AG04450 (cell line): ENCODE results near the gene CNBD2. TPM values are rescaled to one million over a fixed set of nuclear protein-coding genes. Genes with fewer than 3 reads are reported as not detected.

ENCODE experiments used
- CTCF ChIA-PET: fragments of 300-600, 350-600 bp; formaldehyde crosslinking; extraction: SDS; loops from one replicate; lab custom pipeline; 2022; ENCODE audit warnings: antibody characterized with exemption, inconsistent platforms; lab: Charles Lee
- POLR2A ChIA-PET: fragments of 350-600 bp; formaldehyde crosslinking; extraction: SDS; loops from one replicate; lab custom pipeline; 2021; ENCODE audit warnings: antibody characterized with exemption, inconsistent platforms; lab: Yijun Ruan, JAX
- DNase-seq: peaks from one replicate; pipeline ENCODE4 v3.0.0-alpha.2; 2011; ENCODE audit warnings: low read depth, low spot score
- H3K27ac ChIP-seq: one replicate; pipeline ENCODE4 v1.5.1; 2012; ENCODE audit warnings: low read depth, low read length, control low read depth
- H3K27me3 ChIP-seq: one replicate; pipeline ENCODE4 v1.6.0; 2012; ENCODE audit warnings: low read length; ENCODE audit not compliant: control insufficient read depth, insufficient read depth
- H3K4me3 ChIP-seq: 2 replicates; pipeline ENCODE4 v1.5.1; 2011; ENCODE audit warnings: mild to moderate bottlenecking, low read depth, low read length, control low read depth
- H3K9me3 ChIP-seq: 2 replicates; pipeline ENCODE4 v1.5.1; 2012; ENCODE audit warnings: low read length; ENCODE audit not compliant: control insufficient read depth, insufficient read depth
- polyA minus RNA-seq: library from RNA; depleted of rRNA, polyadenylated mRNA; stranded (reverse); fragments of >200 nt; gene quantifications from 2 replicates; pipeline ENCODE4 v1.2.3, GENCODE V29; 2011; rRNA and poly(A)+ RNA removed
- polyA plus RNA-seq: library from polyadenylated mRNA; depleted of rRNA; stranded (reverse); fragments of >200 nt; gene quantifications from 2 replicates; pipeline ENCODE4 v1.2.3, GENCODE V29; 2011; rRNA removed
- TF ChIP-seq, protein P1 (sequence below): IDR thresholded peaks from 2 replicates; pipeline ENCODE4 v1.5.1; 2011; ENCODE audit warnings: low read depth, low read length, control low read depth, inconsistent platforms

Gene CNBD2
- 1.8 and 2.0 TPM in 2 replicates for polyA plus RNA-seq
- polyA minus RNA-seq: 0.51 and 0.74 TPM in 2 replicates

DNA sequence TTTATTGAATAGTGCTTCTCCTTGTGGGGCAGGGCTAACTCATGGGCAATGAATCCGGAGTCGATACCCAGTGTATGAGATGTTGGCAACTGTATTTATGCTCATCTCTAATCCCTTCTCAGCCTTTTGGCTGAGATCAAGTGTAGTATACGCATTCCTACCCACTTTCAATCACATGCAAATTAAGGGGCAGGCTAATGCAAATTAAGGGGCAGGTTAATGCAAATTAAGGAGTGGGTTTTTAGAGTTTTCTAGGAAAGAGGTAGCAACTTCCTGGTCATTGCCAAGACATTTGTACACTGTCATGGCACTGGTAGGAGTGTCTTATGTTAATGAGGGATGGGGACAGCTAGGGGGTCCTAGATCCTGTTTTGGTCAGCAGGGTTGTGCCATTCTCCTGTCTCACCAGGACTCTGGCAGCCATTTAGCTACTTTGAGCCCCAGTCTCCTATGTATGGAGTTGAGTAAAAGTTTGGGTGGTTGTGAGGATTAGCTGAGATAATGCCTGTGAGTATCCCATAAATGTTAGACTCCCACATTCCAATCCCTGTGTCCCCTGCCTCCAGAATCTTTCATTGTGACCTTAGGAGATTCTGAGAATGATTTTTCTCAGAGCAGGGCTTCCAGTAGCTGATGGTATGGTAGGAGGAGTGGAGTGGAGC is at the start of gene CNBD2:
TSS of gene CNBD2 (plus strand) at position 612 of the 662 bp plus-strand sequence. CDS start 173 bp downstream, outside the sequence.
- no peak for DNase-seq
- Histone ChIP-seq H3K27ac (no peak within 1 kb of the TSS), H3K27me3 (peaks cover 8% of the 10 kb centered on the region), H3K4me3 (no peak within 1 kb of the TSS), H3K9me3 (peaks cover 2% of the 10 kb centered on the region; the same call in 1 of the 2 replicates)
- ChIA-PET POLR2A (no interaction called here), CTCF (interaction anchor here (1.5 to 2.8 kb wide), 2 partner anchors 14 to 24 kb away, joined by 8 to 17 read pairs; partner anchors contain the start of gene SCAND1)
- TF ChIP-seq, protein P1, sequence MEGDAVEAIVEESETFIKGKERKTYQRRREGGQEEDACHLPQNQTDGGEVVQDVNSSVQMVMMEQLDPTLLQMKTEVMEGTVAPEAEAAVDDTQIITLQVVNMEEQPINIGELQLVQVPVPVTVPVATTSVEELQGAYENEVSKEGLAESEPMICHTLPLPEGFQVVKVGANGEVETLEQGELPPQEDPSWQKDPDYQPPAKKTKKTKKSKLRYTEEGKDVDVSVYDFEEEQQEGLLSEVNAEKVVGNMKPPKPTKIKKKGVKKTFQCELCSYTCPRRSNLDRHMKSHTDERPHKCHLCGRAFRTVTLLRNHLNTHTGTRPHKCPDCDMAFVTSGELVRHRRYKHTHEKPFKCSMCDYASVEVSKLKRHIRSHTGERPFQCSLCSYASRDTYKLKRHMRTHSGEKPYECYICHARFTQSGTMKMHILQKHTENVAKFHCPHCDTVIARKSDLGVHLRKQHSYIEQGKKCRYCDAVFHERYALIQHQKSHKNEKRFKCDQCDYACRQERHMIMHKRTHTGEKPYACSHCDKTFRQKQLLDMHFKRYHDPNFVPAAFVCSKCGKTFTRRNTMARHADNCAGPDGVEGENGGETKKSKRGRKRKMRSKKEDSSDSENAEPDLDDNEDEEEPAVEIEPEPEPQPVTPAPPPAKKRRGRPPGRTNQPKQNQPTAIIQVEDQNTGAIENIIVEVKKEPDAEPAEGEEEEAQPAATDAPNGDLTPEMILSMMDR: no peak

DNA sequence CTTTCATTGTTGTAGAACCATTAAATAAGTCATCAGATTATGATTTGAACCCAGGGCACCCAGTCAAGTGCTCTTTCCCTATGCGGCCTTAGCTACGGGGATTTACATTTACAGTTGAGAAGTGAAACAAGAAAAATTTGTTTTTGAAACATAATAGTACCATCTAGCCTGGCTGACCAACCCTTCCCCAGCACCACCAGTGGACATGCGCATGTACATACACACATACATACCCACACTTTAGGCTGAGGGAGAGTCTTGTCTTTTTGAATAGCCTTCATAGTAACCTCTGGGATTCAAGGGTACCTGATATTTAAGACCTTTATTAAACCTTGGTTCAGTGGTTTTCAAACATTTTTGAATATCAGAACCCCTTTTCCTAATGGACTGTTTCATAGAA is 47.9 kb upstream of the CNBD2 start:
- POLR2A ChIA-PET: no interaction called here
- TF ChIP-seq, protein P1: no peak
- CTCF ChIA-PET: interaction anchor here (0.6 to 1.3 kb wide), 2 partner anchors 34 to 341 kb away, joined by 3 to 4 read pairs; partner anchors contain the start of gene SCAND1

DNA sequence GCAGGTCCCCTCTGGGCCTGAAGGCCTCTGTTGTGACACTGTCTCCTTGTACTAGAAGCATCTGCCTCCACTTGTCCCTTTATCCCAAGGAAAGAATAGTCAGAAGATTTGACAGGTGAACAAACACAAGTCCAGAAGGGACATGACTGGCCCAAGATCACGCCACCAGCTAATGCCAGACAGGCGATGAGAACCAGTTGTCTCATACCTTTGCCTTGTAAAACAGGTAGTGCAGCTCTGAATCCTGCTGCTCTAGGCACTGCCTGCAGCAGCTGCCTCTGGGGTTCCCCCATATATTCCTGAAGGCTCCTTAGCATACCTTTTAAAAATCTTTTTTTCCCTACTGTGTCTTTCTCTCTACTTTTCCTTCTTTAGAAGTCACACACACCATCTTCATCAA is 39.1 kb upstream of the CNBD2 start:
- ChIA-PET POLR2A (no interaction called here), CTCF (interaction anchor here (0.9 kb wide), 1 partner anchor 25 kb away, joined by 4 read pairs; the partner anchor contains the start of gene SCAND1)
- Histone ChIP-seq H3K9me3 (no peaks in the 10 kb centered on the region), H3K27ac (no peak overlapping the region), H3K27me3 (no peaks in the 10 kb centered on the region), H3K4me3 (no peak overlapping the region)
- DNase-seq: no peak
- TF ChIP-seq, protein P1: no peak

More for the DNA sequence above, 47.9 kb upstream of the CNBD2 start:
- no peaks in the 10 kb centered on the region for H3K9me3 ChIP-seq
- DNase-seq: no peak
- no peak overlapping the region for H3K4me3 ChIP-seq
- H3K27ac ChIP-seq: no peak overlapping the region
- H3K27me3 ChIP-seq: no peaks in the 10 kb centered on the region

DNA sequence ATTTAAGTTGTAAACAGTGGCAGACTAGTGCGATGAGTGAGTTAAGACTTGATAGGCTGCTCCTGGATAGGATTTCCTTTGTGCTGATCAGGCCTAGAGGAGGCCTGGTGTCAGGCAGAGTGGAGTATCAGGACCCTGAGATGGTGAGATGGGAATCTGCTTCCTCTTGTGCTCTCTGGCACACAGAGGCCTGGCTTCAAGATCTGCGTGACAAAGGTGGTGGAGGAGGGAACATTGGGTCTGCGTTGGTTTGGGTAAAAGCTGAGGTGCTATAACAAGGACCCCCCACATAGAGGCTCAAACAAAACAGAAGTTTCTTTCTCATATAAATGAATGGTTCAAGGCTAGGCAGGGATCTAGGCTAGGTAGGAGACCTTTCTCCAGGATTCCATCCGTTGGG is 34.3 kb upstream of the CNBD2 start:
- Histone ChIP-seq H3K9me3 (no peaks in the 10 kb centered on the region), H3K4me3 (no peak overlapping the region), H3K27me3 (no peaks in the 10 kb centered on the region), H3K27ac (no peak overlapping the region)
- DNase-seq: no peak
- ChIA-PET CTCF (interaction anchor here (0.5 to 1.4 kb wide), 2 partner anchors 21 to 507 kb away, joined by 4 read pairs; partner anchors contain the start of gene SCAND1), POLR2A (no interaction called here)
- TF ChIP-seq, protein P1: no peak

DNA sequence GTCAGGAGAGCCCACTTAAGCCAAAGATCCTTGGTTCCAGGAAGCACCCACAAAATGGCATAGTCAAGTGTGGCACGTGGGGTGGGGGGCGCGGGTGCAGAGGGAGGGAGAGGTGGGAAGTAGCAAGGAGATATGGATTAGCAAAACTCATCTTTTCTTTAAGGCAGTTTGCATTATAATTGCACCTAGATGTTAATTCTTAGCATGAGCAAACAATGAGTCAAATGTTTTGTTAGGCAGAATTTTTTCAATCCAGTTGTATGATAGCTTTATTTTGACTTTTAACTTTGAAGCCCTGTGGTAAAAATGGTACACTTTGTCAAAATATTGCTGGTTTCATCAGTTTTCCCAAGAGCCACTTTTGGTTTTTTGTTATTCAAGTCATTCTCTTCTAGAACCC is 29.1 kb upstream of the CNBD2 start:
- Histone ChIP-seq H3K4me3 (no peak overlapping the region), H3K27me3 (no peaks in the 10 kb centered on the region), H3K9me3 (no peaks in the 10 kb centered on the region), H3K27ac (no peak overlapping the region)
- ChIA-PET POLR2A (interaction anchor here (0.6 kb wide), 1 partner anchor 37 kb away, joined by 6 read pairs; no protein-coding TSS in a partner anchor), CTCF (interaction anchor here (3.3 kb wide), 1 partner anchor 15 kb away, joined by 14 read pairs; the partner anchor contains the start of gene SCAND1)
- no peak for DNase-seq
- TF ChIP-seq, protein P1: no peak
